ENCODE results near the gene MBTPS1. TPM values are rescaled to one million over a fixed set of nuclear protein-coding genes. Genes with fewer than 3 reads are reported as not detected.

The MBTPS1 gene
- 98.9 and 109 TPM in 2 replicates for total RNA-seq

DNA sequence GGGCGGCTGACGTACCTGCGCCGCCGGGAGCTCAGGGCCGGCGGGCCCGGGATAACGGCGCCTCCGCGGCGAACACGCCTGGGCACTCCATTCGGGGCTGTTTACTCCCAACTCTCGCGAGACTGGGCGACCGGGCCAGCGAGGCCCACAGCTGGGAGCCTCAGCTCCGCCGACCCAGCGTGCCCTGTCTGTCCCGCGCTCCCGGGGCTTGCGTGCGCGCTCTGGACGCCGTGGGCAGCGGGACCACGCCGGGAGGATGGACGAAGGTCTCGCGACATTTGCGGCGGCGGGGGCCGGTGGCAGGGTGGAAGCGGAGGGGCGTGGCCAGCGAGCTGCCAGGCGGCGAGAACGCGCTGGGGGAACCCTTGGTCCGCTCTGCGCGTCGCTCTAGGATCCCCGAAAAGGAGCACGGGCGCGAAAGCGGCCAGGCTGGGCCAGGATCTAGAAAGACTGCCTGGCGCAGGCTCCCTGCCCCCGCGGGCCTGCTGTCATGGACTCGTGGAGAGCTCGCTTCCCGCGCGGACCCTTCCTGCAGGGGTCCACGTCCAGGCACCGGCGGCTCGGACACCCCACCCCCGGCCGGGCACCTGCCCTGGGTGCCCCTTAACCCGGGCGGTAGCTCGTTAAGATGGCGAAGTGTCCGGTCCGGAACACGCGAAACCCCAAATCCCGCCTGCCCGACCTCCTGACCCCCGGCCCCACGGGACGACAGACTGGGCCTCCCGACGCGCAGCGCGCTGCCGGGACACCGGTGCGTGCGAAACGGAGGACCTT is at the start of gene MBTPS1:
Gene MBTPS1, minus strand, starts transcription at position 223 of the 774 bp plus-strand sequence. CDS start 15,159 bp downstream, outside the sequence.

GRCh38 chr16:84144859-84145639 is 28.3 kb upstream of the MBTPS1 start, which contains the start of the genes DNAAF1 and HSDL1:
DNAAF1 (plus strand) TSS chr16:84145308; CDS start chr16:84145441, 133 bp downstream.
HSDL1 (minus strand) TSS chr16:84145177; CDS start chr16:84131321, 13,856 bp downstream.

DNA sequence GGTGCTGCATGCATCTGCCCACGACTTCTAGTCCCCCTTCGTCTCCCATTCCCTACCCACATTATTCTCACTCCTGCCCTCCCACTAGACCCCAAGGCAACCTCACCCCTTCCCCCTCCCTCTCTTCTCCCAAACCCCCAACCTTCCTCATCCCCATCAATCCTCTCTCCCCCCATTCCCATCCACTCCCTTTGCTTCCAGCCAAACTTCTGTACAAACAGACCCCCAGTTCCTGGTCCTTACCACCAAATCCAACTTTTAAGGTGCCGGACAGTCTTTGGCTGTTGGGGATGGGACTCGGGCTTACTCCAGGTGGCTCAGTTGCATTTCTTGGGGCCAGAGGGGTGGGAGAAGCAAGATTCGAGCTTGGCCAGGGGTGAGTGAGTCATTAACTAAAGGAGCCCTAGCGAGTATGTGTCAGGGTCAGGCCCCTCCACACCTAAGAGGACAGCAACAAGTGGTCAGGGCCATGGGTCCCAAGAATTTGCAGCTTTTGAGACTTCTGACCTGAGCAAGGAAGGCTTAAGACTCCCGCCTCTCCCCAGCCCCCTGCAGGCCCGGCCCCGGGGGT is 74.3 kb downstream of the MBTPS1 start, which contains the start of gene SLC38A8:
Gene SLC38A8, minus strand, starts transcription at position 488 of the 571 bp plus-strand sequence. CDS start 638 bp downstream, outside the sequence.

Small RNA genes lying within 50 kb of the gene (small RNA-seq; reads per million reads assigned to genes)
- gene RNA5SP432: not detected

Other genes with a start within 250 kb of the MBTPS1 start
- 3.1 and 3.9 TPM in 2 replicates for gene MLYCD, start 217.8 kb downstream of the MBTPS1 start, total RNA-seq
- 0.39 and 1.6 TPM in 2 replicates for gene OSGIN1, start 163.7 kb downstream of the MBTPS1 start, total RNA-seq
- gene NECAB2, start 148.7 kb downstream of the MBTPS1 start, total RNA-seq: not detected in 2 replicates
- not detected in 2 replicates for gene SLC38A8, start 74.1 kb downstream of the MBTPS1 start, total RNA-seq
- gene HSDL1, start 28.2 kb upstream of the MBTPS1 start, total RNA-seq: 8.6 and 11.2 TPM in 2 replicates
- gene DNAAF1, start 28.4 kb upstream of the MBTPS1 start, total RNA-seq: under 0.01 TPM in 1 of 2 replicates, not detected in the other
- 27.1 and 34.3 TPM in 2 replicates for gene TAF1C, start 70.1 kb upstream of the MBTPS1 start, total RNA-seq
- under 0.01 TPM in 1 of 2 replicates, not detected in the other for gene ADAD2, start 74.2 kb upstream of the MBTPS1 start, total RNA-seq
- not detected in 2 replicates for gene KCNG4, start 123.1 kb upstream of the MBTPS1 start, total RNA-seq
- under 0.01 and 0.11 TPM in 2 replicates for gene WFDC1, start 177.9 kb upstream of the MBTPS1 start, total RNA-seq

Measured in placental epithelial cell (primary cell).